ENCODE data around the gene LYZL1. TPM values are rescaled to one million over a fixed set of nuclear protein-coding genes. Genes with fewer than 3 reads are reported as not detected.
A peak's percentile ranks its signal among the peaks of the same experiment; 100 is the strongest.

The LYZL1 gene
- total and polyA plus RNA-seq, 2 experiments from 2014 or later: not detected

DNA sequence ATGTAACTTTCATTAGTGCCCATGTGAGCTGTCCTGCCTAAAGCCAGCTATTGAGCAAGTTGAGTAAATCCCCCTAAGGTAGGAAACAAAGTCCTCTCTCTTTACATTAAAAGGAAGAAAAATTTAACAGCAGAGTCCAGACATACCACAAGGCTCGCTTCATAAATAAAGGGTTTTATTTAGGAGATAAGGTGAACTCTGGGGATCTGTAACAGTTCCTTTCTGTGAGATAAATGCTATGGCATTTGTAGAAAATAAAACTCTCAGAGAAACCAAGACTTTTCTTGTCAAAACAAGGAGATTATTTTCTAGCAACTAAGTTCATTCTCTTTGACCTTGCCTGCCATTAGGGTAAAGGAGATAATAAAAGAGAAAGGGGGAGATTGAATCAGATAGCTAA lies 32.3 kb upstream of the LYZL1 start:
- no peak overlapping the region for H3K4me2 ChIP-seq (ENCODE audit: unreplicated experiment)
- H3F3A ChIP-seq (ENCODE audit: insufficient read depth): peaks cover 5% of the 10 kb centered on the region; the same call in 1 of the 2 replicates
- in situ Hi-C loops (cut with MboI): no loop called here
- 45 to 57% methylated on average over 1 of the region's 1 CpG for WGBS, 2 experiments (ENCODE audit: low coverage in 1 of 2, low lambda C conversion rate in 2 of 2, missing lambda C conversion rate in 2 of 2)
- no peaks in the 10 kb centered on the region for H3K79me2 ChIP-seq (ENCODE audit: insufficient read depth)
- H3K4me3 ChIP-seq: no peak overlapping the region
- no peaks in the 10 kb centered on the region for H3K9me2 ChIP-seq (ENCODE audit: insufficient read depth)
- H3K27ac ChIP-seq: no peak overlapping the region
- no peak for DNase-seq
- peaks cover 55% of the 10 kb centered on the region for H3K27me3 ChIP-seq (replicated peaks; ENCODE audit: insufficient read depth)
- H3K36me3 ChIP-seq (ENCODE audit: low read depth): no peaks in the 10 kb centered on the region
- H4K20me1 ChIP-seq (ENCODE audit: insufficient read depth): no peaks in the 10 kb centered on the region
- no peaks in the 10 kb centered on the region for H3K9me3 ChIP-seq (ENCODE audit: low read depth)
- TF ChIP-seq EZH2 (IDR thresholded peaks at IDR 0.05; ENCODE audit: insufficient read depth, poor library complexity, severe bottlenecking) (no peak), EZH2phosphoT487 (IDR thresholded peaks at IDR 0.05; ENCODE audit: insufficient read depth, low read depth) (no peak)
- no peak overlapping the region for H3K9ac ChIP-seq
- H3K4me1 ChIP-seq (ENCODE audit: insufficient read depth): peaks cover 14% of the 10 kb centered on the region
- H2AFZ ChIP-seq: no peak overlapping the region

- TF ChIP-seq EZH2 (IDR thresholded peaks at IDR 0.05; ENCODE audit: insufficient read depth, poor library complexity, severe bottlenecking) (no peak), EZH2phosphoT487 (IDR thresholded peaks at IDR 0.05; ENCODE audit: insufficient read depth, low read depth) (no peak)
- H3K4me1 ChIP-seq (ENCODE audit: insufficient read depth): peaks cover 14% of the 10 kb centered on the region
- WGBS, 2 experiments (ENCODE audit: low coverage in 1 of 2, low lambda C conversion rate in 2 of 2, missing lambda C conversion rate in 2 of 2): 2 to 3% methylated on average over 11 of the region's 11 CpGs
- H4K20me1 ChIP-seq (ENCODE audit: insufficient read depth): no peaks in the 10 kb centered on the region
- H2AFZ ChIP-seq: no peak overlapping the region
- H3K27me3 ChIP-seq (replicated peaks; ENCODE audit: insufficient read depth): peaks cover 56% of the 10 kb centered on the region
- in situ Hi-C loops (cut with MboI): no loop called here
- H3K9me3 ChIP-seq (ENCODE audit: low read depth): no peaks in the 10 kb centered on the region
- no peak overlapping the region for H3K9ac ChIP-seq
- H3K4me2 ChIP-seq (ENCODE audit: unreplicated experiment): peak overlapping the region; percentile 18
- no peak overlapping the region for H3K4me3 ChIP-seq
- H3F3A ChIP-seq (ENCODE audit: insufficient read depth): peaks cover 5% of the 10 kb centered on the region; the same call in 1 of the 2 replicates
- H3K79me2 ChIP-seq (ENCODE audit: insufficient read depth): no peaks in the 10 kb centered on the region
- no peaks in the 10 kb centered on the region for H3K36me3 ChIP-seq (ENCODE audit: low read depth)
- H3K27ac ChIP-seq: no peak overlapping the region
- DNase-seq: peak; percentile 87
- H3K9me2 ChIP-seq (ENCODE audit: insufficient read depth): no peaks in the 10 kb centered on the region
These were observed 31.6 kb upstream of the LYZL1 start for GRCh38 chr10:29257106-29257783.

DNA sequence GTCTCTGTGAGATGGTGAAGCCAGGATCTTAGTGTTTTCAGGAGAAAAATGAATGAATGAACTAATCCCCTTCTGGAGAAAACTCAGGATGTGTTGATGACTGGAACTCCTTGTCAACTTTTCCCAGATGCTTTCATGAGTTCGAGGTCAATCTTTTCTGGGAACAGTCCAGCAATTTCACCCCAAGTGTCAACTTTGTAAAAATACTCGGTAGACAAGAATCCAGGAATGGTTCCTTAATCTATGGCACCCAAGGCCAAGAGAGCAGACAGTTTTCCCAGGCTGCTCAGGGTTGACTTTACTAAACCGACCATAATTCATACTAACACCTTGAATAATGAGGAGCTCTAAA lies 31.1 kb upstream of the LYZL1 start:
- H3K9me3 ChIP-seq (ENCODE audit: low read depth): no peaks in the 10 kb centered on the region
- no peaks in the 10 kb centered on the region for H3K36me3 ChIP-seq (ENCODE audit: low read depth)
- H3F3A ChIP-seq (ENCODE audit: insufficient read depth): peaks cover 5% of the 10 kb centered on the region; the same call in 1 of the 2 replicates
- H3K9me2 ChIP-seq (ENCODE audit: insufficient read depth): no peaks in the 10 kb centered on the region
- H2AFZ ChIP-seq: no peak overlapping the region
- DNase-seq: no peak
- peaks cover 14% of the 10 kb centered on the region for H3K4me1 ChIP-seq (ENCODE audit: insufficient read depth)
- H3K4me2 ChIP-seq (ENCODE audit: unreplicated experiment): peak overlapping the region; percentile 18
- no peak overlapping the region for H3K27ac ChIP-seq
- WGBS, 2 experiments (ENCODE audit: low coverage in 1 of 2, low lambda C conversion rate in 2 of 2, missing lambda C conversion rate in 2 of 2): 19 to 27% methylated on average over 3 of the region's 3 CpGs
- H3K4me3 ChIP-seq: no peak overlapping the region
- H3K9ac ChIP-seq: no peak overlapping the region
- peaks cover 56% of the 10 kb centered on the region for H3K27me3 ChIP-seq (replicated peaks; ENCODE audit: insufficient read depth)
- H3K79me2 ChIP-seq (ENCODE audit: insufficient read depth): no peaks in the 10 kb centered on the region
- H4K20me1 ChIP-seq (ENCODE audit: insufficient read depth): no peaks in the 10 kb centered on the region
- no peak for TF ChIP-seq EZH2phosphoT487 (IDR thresholded peaks at IDR 0.05; ENCODE audit: insufficient read depth, low read depth)
- no peak for TF ChIP-seq EZH2 (IDR thresholded peaks at IDR 0.05; ENCODE audit: insufficient read depth, poor library complexity, severe bottlenecking)
- in situ Hi-C loops (cut with MboI): no loop called here

GRCh38 chr10:29259498-29259897 lies 29.4 kb upstream of the LYZL1 start:
- no peaks in the 10 kb centered on the region for H4K20me1 ChIP-seq (ENCODE audit: insufficient read depth)
- no peaks in the 10 kb centered on the region for H3K9me3 ChIP-seq (ENCODE audit: low read depth)
- no peak overlapping the region for H3K4me3 ChIP-seq
- H3K4me2 ChIP-seq (ENCODE audit: unreplicated experiment): no peak overlapping the region
- in situ Hi-C loops (cut with MboI): no loop called here
- no peaks in the 10 kb centered on the region for H3K36me3 ChIP-seq (ENCODE audit: low read depth)
- H2AFZ ChIP-seq: no peak overlapping the region
- no peak for TF ChIP-seq EZH2 (IDR thresholded peaks at IDR 0.05; ENCODE audit: insufficient read depth, poor library complexity, severe bottlenecking)
- TF ChIP-seq EZH2phosphoT487 (IDR thresholded peaks at IDR 0.05; ENCODE audit: insufficient read depth, low read depth): no peak
- no peak for DNase-seq
- H3K79me2 ChIP-seq (ENCODE audit: insufficient read depth): no peaks in the 10 kb centered on the region
- peaks cover 46% of the 10 kb centered on the region for H3K27me3 ChIP-seq (replicated peaks; ENCODE audit: insufficient read depth)
- peaks cover 14% of the 10 kb centered on the region for H3K4me1 ChIP-seq (ENCODE audit: insufficient read depth)
- no peaks in the 10 kb centered on the region for H3K9me2 ChIP-seq (ENCODE audit: insufficient read depth)
- no peak overlapping the region for H3K9ac ChIP-seq
- peaks cover 5% of the 10 kb centered on the region; the same call in 1 of the 2 replicates for H3F3A ChIP-seq (ENCODE audit: insufficient read depth)
- WGBS, 2 experiments (ENCODE audit: low coverage in 1 of 2, low lambda C conversion rate in 2 of 2, missing lambda C conversion rate in 2 of 2): 28 to 29% methylated on average over 2 of the region's 2 CpGs
- no peak overlapping the region for H3K27ac ChIP-seq
